ENCODE measurements around the gene SRSF11.

Gene SRSF11

DNA sequence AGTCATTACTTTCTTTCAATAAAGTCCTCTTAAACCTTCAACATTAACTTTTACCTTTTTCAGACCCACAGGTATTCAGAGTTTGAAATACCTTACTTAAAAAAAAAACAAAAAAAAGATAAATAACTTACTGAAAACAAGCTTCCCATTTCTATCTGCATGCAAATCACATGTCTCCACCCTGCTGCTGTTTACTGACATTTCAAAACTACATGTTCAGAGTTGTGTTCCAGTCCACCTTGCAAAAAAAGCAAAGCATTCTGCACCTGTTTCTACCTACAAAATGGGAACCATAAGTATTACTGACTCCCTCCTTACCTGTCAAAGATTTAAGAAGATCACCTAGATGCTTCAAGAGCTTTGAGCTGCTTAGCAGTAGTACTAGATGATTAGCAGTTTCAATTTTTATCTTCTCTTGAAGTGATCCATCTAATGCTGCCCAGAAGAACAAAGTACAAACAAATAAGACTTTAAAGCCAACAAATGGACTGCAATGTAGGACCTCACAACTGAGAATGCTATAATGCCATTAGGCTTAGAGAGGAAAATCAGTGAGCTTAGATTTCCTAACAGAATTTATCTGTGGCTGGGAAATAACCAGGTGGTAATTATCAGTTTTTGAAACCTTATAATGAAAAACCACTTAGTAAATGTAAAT is 72.1 kb downstream of the SRSF11 start:
- DNase-seq (ENCODE audit: low read depth): no peak
- H3K4me3 ChIP-seq (ENCODE audit: control insufficient read depth, low read depth, low read length): no peak overlapping the region
- TF ChIP-seq, protein P1, sequence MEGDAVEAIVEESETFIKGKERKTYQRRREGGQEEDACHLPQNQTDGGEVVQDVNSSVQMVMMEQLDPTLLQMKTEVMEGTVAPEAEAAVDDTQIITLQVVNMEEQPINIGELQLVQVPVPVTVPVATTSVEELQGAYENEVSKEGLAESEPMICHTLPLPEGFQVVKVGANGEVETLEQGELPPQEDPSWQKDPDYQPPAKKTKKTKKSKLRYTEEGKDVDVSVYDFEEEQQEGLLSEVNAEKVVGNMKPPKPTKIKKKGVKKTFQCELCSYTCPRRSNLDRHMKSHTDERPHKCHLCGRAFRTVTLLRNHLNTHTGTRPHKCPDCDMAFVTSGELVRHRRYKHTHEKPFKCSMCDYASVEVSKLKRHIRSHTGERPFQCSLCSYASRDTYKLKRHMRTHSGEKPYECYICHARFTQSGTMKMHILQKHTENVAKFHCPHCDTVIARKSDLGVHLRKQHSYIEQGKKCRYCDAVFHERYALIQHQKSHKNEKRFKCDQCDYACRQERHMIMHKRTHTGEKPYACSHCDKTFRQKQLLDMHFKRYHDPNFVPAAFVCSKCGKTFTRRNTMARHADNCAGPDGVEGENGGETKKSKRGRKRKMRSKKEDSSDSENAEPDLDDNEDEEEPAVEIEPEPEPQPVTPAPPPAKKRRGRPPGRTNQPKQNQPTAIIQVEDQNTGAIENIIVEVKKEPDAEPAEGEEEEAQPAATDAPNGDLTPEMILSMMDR (IDR thresholded peaks at IDR 0.05; ENCODE audit: control insufficient read depth, insufficient read depth, low read depth, low read length, missing control alignments): no peak

DNA sequence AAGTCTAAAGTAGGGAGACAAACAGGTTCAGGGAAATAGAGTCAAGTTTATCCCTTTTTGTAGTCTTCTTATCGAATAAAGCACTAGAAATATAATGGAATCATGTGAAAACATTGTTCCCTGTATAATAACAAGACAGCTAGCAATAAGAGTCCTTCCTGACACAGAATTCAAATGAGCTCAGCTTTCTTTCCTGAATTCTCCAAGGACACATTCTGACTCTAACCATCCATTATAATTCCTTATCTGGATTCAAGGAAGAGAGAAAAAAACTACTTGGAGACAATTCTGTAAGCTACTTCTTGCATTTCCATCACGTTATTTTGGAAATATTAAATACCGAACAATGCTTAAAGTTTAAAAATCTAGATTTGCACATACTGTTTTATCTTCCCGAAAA is 74.6 kb downstream of the SRSF11 start:
- DNase-seq (ENCODE audit: low read depth): no peak
- no peak overlapping the region for H3K4me3 ChIP-seq (ENCODE audit: control insufficient read depth, low read depth, low read length)
- TF ChIP-seq, protein P1 (IDR thresholded peaks at IDR 0.05; ENCODE audit: control insufficient read depth, insufficient read depth, low read depth, low read length, missing control alignments): no peak

DNA sequence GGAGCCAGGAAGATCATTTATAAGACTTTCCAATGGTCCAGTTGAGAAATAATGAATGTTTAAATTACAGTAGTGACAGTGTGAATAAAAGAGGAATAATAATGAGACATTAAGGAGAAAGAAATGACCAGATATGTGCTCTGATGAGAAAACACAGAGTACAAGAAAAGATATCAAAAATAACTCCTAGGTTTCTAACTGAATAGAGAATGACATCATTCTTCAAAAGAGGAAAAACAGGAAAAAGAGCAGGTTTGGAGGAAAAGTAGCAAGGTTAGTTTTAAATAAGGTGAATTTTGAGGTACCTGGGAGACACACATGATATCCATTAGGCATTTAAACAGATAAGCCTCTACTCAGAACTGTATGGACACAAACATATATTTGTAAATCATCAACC is 78.3 kb downstream of the SRSF11 start:
- no peak overlapping the region for H3K4me3 ChIP-seq (ENCODE audit: control insufficient read depth, low read depth, low read length)
- TF ChIP-seq, protein P1 (IDR thresholded peaks at IDR 0.05; ENCODE audit: control insufficient read depth, insufficient read depth, low read depth, low read length, missing control alignments): no peak
- DNase-seq (ENCODE audit: low read depth): no peak

All from AG09309 (cell line).